Measurements from ENCODE around the gene HCRTR1. TPM values are rescaled to one million over a fixed set of nuclear protein-coding genes. Genes with fewer than 3 reads are reported as not detected.

The HCRTR1 gene
- polyA plus RNA-seq, 4 donors, result 0.09 to 0.19 (median 0.17) TPM

Other genes starting within 250 kb of the HCRTR1 start
- gene FABP3, start 244.6 kb upstream of the HCRTR1 start, polyA plus RNA-seq (ENCODE audit: insufficient read length in 4 of 4), result 10 to 100 TPM; 35.4 to 79.0 (median 63.9) TPM
- gene SERINC2, start 204.5 kb upstream of the HCRTR1 start, polyA plus RNA-seq (ENCODE audit: insufficient read length in 4 of 4), result 10 to 100 TPM in 3 of 4 donors, 1 to 10 TPM in 1; 8.8 to 51.2 (median 41.6) TPM
- 10 to 100 TPM; 10.3 to 55.4 (median 39.6) TPM for gene TINAGL1, start 41.2 kb upstream of the HCRTR1 start, polyA plus RNA-seq (ENCODE audit: insufficient read length in 4 of 4)
- 10 to 100 TPM; 57.0 to 77.3 (median 75.9) TPM for gene PEF1, start 27.2 kb downstream of the HCRTR1 start, polyA plus RNA-seq (ENCODE audit: insufficient read length in 4 of 4)
- gene COL16A1, start 86.3 kb downstream of the HCRTR1 start, polyA plus RNA-seq (ENCODE audit: insufficient read length in 4 of 4), result 100 to 1,000 TPM in 1 of 4 donors, 10 to 100 TPM in 3; 41.0 to 284 (median 54.4) TPM
- 10 to 100 TPM; 12.0 to 26.6 (median 15.8) TPM for gene ADGRB2, start 146.7 kb downstream of the HCRTR1 start, polyA plus RNA-seq (ENCODE audit: insufficient read length in 4 of 4)
- gene SPOCD1, start 198.3 kb downstream of the HCRTR1 start, polyA plus RNA-seq (ENCODE audit: insufficient read length in 4 of 4), result under 1 TPM in 3 of 4 donors, not detected in 1; 0.26 to 0.37 (median 0.35) TPM